ENCODE results near the gene AMFR.

AMFR gene

DNA sequence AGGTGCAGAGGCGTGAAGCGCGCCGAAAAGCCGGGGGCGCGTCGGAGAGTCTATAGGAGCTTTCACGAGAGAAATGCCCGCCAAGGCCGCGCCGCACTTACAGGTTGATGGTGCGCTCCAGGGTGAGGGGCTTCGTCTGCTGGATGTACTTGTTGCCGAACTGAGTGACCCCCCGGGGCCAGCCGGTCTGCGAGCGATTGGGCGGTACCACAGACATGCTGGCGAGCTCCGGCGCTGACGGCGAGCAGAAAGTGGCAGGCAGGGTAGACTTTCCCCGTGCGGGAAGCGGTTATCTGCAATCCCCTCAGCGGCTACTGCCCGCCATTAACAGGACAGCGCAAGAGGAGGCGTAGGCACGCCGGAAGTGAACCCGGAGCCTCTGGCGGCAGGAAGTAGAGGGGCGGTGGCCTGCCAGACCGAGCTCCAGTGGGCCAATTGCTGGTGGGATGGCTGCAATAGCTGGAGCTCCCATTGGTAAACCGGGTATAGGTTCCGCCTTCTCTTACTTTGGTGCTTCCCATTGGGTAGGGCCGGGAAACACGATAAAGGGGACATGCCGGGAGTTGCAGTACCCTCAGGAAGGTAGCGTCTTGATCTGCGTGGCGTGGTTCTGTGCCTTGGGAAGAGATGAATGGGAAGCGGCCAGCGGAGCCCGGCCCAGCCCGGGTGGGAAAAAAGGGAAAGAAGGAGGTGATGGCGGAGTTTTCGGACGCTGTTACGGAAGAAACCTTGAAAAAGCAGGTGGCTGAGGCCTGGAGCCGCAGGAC is 25.8 kb upstream of the AMFR start, which contains the start of the genes NUDT21 and OGFOD1 (continued):
- TF ChIP-seq MYNN (tag by site-specific recombination; IDR thresholded peaks at IDR 0.05; ENCODE audit: borderline replicate concordance) (no peak), ZNF112 (tag by site-specific recombination; IDR thresholded peaks at IDR 0.05) (no peak), SP7 (tag by site-specific recombination; IDR thresholded peaks at IDR 0.05) (peak; percentile 49; the same call in 1 of the 2 replicates), ZNF501 (tag by site-specific recombination; IDR thresholded peaks at IDR 0.05) (peak; percentile 53), ZNF843 (tag by site-specific recombination; IDR thresholded peaks at IDR 0.05) (peak; percentile 7), ZEB2 (tag by site-specific recombination; IDR thresholded peaks at IDR 0.05) (no peak), ZNF521 (tag by site-specific recombination; IDR thresholded peaks at IDR 0.05) (no peak)
- TF ChIP-seq, protein P1, sequence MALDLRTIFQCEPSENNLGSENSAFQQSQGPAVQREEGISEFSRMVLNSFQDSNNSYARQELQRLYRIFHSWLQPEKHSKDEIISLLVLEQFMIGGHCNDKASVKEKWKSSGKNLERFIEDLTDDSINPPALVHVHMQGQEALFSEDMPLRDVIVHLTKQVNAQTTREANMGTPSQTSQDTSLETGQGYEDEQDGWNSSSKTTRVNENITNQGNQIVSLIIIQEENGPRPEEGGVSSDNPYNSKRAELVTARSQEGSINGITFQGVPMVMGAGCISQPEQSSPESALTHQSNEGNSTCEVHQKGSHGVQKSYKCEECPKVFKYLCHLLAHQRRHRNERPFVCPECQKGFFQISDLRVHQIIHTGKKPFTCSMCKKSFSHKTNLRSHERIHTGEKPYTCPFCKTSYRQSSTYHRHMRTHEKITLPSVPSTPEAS (tag by site-specific recombination; IDR thresholded peaks at IDR 0.05) = 0 out of 2 replicates have a peak, but pooled peaks have one; percentile 18
- TF ChIP-seq, protein P2, sequence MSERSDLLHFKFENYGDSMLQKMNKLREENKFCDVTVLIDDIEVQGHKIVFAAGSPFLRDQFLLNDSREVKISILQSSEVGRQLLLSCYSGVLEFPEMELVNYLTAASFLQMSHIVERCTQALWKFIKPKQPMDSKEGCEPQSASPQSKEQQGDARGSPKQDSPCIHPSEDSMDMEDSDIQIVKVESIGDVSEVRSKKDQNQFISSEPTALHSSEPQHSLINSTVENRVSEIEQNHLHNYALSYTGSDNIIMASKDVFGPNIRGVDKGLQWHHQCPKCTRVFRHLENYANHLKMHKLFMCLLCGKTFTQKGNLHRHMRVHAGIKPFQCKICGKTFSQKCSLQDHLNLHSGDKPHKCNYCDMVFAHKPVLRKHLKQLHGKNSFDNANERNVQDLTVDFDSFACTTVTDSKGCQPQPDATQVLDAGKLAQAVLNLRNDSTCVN (tag by site-specific recombination; optimal IDR thresholded peaks at IDR 0.05) = peak; percentile 85
- TF ChIP-seq, protein P3, sequence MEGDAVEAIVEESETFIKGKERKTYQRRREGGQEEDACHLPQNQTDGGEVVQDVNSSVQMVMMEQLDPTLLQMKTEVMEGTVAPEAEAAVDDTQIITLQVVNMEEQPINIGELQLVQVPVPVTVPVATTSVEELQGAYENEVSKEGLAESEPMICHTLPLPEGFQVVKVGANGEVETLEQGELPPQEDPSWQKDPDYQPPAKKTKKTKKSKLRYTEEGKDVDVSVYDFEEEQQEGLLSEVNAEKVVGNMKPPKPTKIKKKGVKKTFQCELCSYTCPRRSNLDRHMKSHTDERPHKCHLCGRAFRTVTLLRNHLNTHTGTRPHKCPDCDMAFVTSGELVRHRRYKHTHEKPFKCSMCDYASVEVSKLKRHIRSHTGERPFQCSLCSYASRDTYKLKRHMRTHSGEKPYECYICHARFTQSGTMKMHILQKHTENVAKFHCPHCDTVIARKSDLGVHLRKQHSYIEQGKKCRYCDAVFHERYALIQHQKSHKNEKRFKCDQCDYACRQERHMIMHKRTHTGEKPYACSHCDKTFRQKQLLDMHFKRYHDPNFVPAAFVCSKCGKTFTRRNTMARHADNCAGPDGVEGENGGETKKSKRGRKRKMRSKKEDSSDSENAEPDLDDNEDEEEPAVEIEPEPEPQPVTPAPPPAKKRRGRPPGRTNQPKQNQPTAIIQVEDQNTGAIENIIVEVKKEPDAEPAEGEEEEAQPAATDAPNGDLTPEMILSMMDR (tag by site-specific recombination; IDR thresholded peaks at IDR 0.05) = 0 out of 2 replicates have a peak, but pooled peaks have one; percentile 6

DNA sequence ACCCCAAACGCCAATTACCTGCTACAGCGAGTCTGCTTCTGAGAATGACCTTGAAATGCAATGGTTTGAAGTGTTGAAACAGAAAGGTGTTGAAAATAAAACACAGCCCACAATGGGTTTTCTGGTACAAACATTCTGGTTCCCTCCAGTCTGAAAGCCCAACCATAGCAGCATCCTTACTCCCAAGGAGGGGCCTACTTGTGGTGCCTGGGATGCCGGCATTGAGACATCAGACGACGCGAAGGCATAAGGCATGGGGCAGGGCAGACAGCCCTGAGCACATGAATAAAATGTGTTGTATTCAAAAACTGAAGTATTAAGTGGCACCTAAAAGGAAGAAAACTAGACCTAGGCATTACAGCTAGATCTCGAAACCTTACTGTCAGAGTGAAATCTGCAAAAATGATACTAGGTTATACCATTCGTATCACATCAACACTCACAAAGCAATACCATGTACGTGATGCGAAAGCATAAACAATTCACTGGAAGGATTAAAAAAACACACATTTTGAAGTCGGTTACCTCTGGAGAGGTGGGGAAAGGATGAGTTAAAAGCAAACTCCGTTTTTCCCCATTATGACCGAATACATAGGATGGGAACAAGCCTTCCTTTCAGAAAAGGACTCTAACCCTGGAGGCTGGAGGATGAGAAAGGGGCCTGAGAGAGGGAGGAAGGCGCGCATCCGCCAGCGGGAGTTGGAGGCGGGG is 25.1 kb upstream of the AMFR start:
- CTCF ChIA-PET = no interaction called here
- peaks cover 26 to 52% of the 10 kb centered on the region in 2 experiments for H3K36me3 ChIP-seq (ENCODE audit: control insufficient read depth in 2 of 2, insufficient read depth in 1 of 2, low read length in 2 of 2)
- POLR2A ChIA-PET = interaction anchor here (0.5 to 1.4 kb wide), 13 partner anchors 10 to 435 kb away, joined by 3 to 12 read pairs (median 4); partner anchors contain the start of genes BBS2 and MT2A
- H3K4me3 ChIP-seq (ENCODE audit: low read depth, low read length) = peak overlapping the region; percentile 58
- peaks cover 5% of the 10 kb centered on the region; the same call in 1 of the 2 replicates for H3K4me1 ChIP-seq (ENCODE audit: control insufficient read depth, insufficient read depth, low read length)
- H3K27ac ChIP-seq (ENCODE audit: extremely low read depth, low read depth, low read length) = peak overlapping the region; percentile 78; the same call in 1 of the 2 replicates
- no peaks in the 10 kb centered on the region for H3K9me3 ChIP-seq (ENCODE audit: control insufficient read depth, insufficient read depth, low read depth, low read length)
- TF ChIP-seq ZBTB1 (tag by site-specific recombination; IDR thresholded peaks at IDR 0.05) (no peak), ZNF335 (tag by site-specific recombination; conservative IDR thresholded peaks at IDR 0.05) (peak; percentile 92), SP7 (tag by site-specific recombination; IDR thresholded peaks at IDR 0.05) (no peak), ZNF174 (tag by site-specific recombination; IDR thresholded peaks at IDR 0.05) (no peak), EGR2 (tag by site-specific recombination; IDR thresholded peaks at IDR 0.05; ENCODE audit: low read depth) (no peak), ZNF10 (tag by site-specific recombination; IDR thresholded peaks at IDR 0.05) (no peak), ZBTB20 (tag by site-specific recombination; IDR thresholded peaks at IDR 0.05) (peak; percentile 49; the same call in 1 of the 2 replicates), ZNF843 (tag by site-specific recombination; IDR thresholded peaks at IDR 0.05) (0 out of 2 replicates have a peak, but pooled peaks have one; percentile 34), ZIC2 (tag by site-specific recombination; IDR thresholded peaks at IDR 0.05) (no peak), ZNF366 (tag by site-specific recombination; conservative IDR thresholded peaks at IDR 0.05) (peak; percentile 34; the same call in 1 of the 2 replicates), KLF10 (tag by site-specific recombination; IDR thresholded peaks at IDR 0.05) (no peak), ZNF266 (tag by site-specific recombination; IDR thresholded peaks at IDR 0.05; ENCODE audit: low read depth) (no peak)
- TF ChIP-seq, protein P4, sequence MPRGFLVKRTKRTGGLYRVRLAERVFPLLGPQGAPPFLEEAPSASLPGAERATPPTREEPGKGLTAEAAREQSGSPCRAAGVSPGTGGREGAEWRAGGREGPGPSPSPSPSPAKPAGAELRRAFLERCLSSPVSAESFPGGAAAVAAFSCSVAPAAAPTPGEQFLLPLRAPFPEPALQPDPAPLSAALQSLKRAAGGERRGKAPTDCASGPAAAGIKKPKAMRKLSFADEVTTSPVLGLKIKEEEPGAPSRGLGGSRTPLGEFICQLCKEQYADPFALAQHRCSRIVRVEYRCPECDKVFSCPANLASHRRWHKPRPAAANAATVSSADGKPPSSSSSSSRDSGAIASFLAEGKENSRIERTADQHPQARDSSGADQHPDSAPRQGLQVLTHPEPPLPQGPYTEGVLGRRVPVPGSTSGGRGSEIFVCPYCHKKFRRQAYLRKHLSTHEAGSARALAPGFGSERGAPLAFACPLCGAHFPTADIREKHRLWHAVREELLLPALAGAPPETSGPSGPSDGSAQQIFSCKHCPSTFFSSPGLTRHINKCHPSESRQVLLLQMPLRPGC (tag by site-specific recombination; IDR thresholded peaks at IDR 0.05) = no peak
- TF ChIP-seq, protein P5, sequence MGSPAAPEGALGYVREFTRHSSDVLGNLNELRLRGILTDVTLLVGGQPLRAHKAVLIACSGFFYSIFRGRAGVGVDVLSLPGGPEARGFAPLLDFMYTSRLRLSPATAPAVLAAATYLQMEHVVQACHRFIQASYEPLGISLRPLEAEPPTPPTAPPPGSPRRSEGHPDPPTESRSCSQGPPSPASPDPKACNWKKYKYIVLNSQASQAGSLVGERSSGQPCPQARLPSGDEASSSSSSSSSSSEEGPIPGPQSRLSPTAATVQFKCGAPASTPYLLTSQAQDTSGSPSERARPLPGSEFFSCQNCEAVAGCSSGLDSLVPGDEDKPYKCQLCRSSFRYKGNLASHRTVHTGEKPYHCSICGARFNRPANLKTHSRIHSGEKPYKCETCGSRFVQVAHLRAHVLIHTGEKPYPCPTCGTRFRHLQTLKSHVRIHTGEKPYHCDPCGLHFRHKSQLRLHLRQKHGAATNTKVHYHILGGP (tag by site-specific recombination; IDR thresholded peaks at IDR 0.05) = no peak
- TF ChIP-seq, protein P6, sequence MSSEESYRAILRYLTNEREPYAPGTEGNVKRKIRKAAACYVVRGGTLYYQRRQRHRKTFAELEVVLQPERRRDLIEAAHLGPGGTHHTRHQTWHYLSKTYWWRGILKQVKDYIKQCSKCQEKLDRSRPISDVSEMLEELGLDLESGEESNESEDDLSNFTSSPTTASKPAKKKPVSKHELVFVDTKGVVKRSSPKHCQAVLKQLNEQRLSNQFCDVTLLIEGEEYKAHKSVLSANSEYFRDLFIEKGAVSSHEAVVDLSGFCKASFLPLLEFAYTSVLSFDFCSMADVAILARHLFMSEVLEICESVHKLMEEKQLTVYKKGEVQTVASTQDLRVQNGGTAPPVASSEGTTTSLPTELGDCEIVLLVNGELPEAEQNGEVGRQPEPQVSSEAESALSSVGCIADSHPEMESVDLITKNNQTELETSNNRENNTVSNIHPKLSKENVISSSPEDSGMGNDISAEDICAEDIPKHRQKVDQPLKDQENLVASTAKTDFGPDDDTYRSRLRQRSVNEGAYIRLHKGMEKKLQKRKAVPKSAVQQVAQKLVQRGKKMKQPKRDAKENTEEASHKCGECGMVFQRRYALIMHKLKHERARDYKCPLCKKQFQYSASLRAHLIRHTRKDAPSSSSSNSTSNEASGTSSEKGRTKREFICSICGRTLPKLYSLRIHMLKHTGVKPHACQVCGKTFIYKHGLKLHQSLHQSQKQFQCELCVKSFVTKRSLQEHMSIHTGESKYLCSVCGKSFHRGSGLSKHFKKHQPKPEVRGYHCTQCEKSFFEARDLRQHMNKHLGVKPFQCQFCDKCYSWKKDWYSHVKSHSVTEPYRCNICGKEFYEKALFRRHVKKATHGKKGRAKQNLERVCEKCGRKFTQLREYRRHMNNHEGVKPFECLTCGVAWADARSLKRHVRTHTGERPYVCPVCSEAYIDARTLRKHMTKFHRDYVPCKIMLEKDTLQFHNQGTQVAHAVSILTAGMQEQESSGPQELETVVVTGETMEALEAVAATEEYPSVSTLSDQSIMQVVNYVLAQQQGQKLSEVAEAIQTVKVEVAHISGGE (tag by site-specific recombination; conservative IDR thresholded peaks at IDR 0.05; ENCODE audit: low read depth) = no peak
